Psoas muscle (tissue), 8 donors: ENCODE results near the gene TCN1. TPM values are rescaled to one million over a fixed set of nuclear protein-coding genes. Genes with fewer than 3 reads are reported as not detected.

Experiments
- ATAC-seq, 4 donors: fragments of 200-7000 bp; cut with Tn5 transposase; one replicate each; pipeline ENCODE4 v1.9.1; 2020; ENCODE audit warnings: moderate library complexity in 3 of 4, mild to moderate bottlenecking in 2 of 4
- DNase-seq, 2 donors: peaks; one replicate each; pipeline ENCODE4 v3.0.0-alpha.2; 2020
- H3K27ac ChIP-seq: fragments of 200-600 bp; one replicate; pipeline ENCODE4 v1.8.0; 2022
- H3K27me3 ChIP-seq, 3 donors: fragments of 200-600 bp in 1 of 3; one replicate each; pipeline versions ENCODE4 v1.6.1 to v1.8.0; 2013 to 2022; ENCODE audit warnings: low read length in 2 of 3, mild to moderate bottlenecking in 2 of 3, moderate library complexity in 1 of 3; ENCODE audit not compliant: insufficient read depth in 3 of 3
- H3K36me3 ChIP-seq, 2 donors: fragments of 200-600 bp in 1 of 2; one replicate each; pipeline versions ENCODE4 v1.6.1 to v1.8.0; 2013 to 2022; ENCODE audit warnings: low read depth in 1 of 2, mild to moderate bottlenecking in 1 of 2, moderate library complexity in 1 of 2; ENCODE audit not compliant: insufficient read depth in 1 of 2
- H3K4me1 ChIP-seq: fragments of 200-600 bp; one replicate; pipeline ENCODE4 v1.8.0; 2022
- H3K4me3 ChIP-seq: fragments of 200-600 bp; one replicate; pipeline ENCODE4 v1.8.0; 2022; ENCODE audit warnings: mild to moderate bottlenecking
- H3K9me3 ChIP-seq: fragments of 200-600 bp; one replicate; pipeline ENCODE4 v1.8.0; 2022
- CTCF ChIP-seq: fragments of 200-600 bp; IDR thresholded peaks from one replicate; pipeline ENCODE4 v1.8.0; 2022; ENCODE audit warnings: antibody characterized with exemption
- WGBS, 3 donors: extraction: QIAGEN DNeasy Blood & Tissue Kit; methylation state at CpG; one replicate each; pipeline versions ENCODE4 v1.1.6 to v1.1.7; 2013; 5-methylcytosine and 5-hydroxymethylcytosine counted together
- intact Hi-C, 2 donors: fragments of 100-400 bp; cut with DNase I; formaldehyde crosslinking; loops; one replicate each; pipeline versions ENCODE4 v1.11.0 to v1.14.2; 2022
- polyA plus RNA-seq, 3 donors: library from polyadenylated mRNA; stranded (reverse); fragments of 200-250 nt; gene quantifications; one replicate each; pipeline ENCODE4 v1.2.3, GENCODE V29; 2013
- total RNA-seq, 4 donors: library from RNA; stranded (reverse); fragmentation: NEBNext Ultra II Directional in 2 of 4; extraction: Animal tissue kit (Norgen Biotek cat#: 25700) in 2 of 4; gene quantifications; one replicate each; pipeline versions ENCODE4 v1.2.1 to v1.2.4, GENCODE V29; 2021 to 2023
- donor health status: healthy with polysubstance abuse.
- donor health status: DM: no; HTN: no; CAD: no; lungs with moderate emphysema.
- donor health status: Bipolar disorder and iron deficiency.
- donor health status: healthy.
- donor health status: DM: yes; HTN: yes; CAD: no.
- donor health status: DM: no; HTN: no; CAD: no.
- donor health status: DM: no; HTN: no; CAD: no.
- donor health status: DM: yes; HTN: yes; CAD: no.

The TCN1 gene
- total and polyA plus RNA-seq, 7 donors, result 0.44 TPM; not detected in 6

DNA sequence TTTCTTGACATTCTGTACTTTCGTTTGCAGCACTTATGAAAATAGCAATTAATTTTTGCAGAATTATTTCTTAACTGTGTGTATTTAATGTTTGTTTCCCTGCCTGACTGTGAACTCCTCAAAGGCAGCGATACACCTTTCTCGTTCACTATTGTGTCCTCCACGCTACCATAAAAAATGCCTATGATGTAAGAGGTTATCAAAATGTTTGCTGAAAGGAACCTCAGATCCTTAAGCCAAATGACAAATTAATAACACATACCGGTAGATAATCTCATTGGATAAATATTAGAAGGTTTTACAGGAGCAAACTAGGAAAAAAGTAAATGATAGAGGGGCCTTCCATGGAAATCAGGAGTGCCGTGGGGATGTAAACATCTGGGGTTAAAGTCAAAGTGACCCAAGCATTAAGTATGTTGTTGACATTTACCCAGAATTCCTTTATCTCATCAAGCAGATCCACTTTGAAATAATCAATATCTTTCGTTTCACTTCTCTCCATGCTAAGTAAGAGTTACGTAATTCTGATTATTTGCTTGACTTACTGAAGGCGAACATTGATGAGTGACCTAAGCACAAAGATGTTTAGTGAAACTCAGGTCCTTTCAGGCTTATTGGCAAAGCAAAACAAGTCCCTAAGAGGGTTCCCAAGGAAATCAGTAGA is 9.7 kb upstream of the TCN1 start:
- H3K4me1 ChIP-seq, result no peaks in the 10 kb centered on the region
- no peak overlapping the region for H3K4me3 ChIP-seq
- 84 to 88% (median 85%) methylated on average over 9 of the region's 9 CpGs for WGBS, 3 donors
- no peaks in the 10 kb centered on the region for H3K27me3 ChIP-seq
- intact Hi-C loops, result no loop called here
- no peaks in the 10 kb centered on the region for H3K9me3 ChIP-seq
- H3K36me3 ChIP-seq, result no peaks in the 10 kb centered on the region
- H3K27ac ChIP-seq, result no peak overlapping the region
- DNase-seq (no peak), ATAC-seq (no peak)
- TF ChIP-seq CTCF, result no peak

DNA sequence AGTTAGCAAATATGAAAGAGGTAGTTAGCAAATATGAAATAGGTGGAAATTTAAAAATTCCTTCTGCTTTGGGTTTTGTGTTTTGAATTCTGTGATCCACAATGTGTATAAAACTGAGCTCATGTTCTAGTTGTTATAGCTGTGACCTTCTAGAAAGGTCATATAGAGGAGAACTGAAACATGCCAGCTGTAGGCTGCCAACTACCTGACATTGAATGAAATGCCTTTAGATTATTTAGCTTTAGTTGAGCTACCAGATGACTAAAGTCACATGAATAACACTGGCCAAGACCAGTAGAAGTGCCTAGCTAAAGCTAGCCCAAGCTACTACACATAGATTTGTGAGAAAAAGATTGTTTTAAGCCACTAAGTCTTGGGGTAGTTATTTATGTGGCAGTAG is 5.8 kb upstream of the TCN1 start:
- ATAC-seq, result no peak
- intact Hi-C loops, result no loop called here
- DNase-seq, result no peak
- no peak for TF ChIP-seq CTCF
- no peak overlapping the region for H3K27ac ChIP-seq
- no peaks in the 10 kb centered on the region for H3K27me3 ChIP-seq
- H3K9me3 ChIP-seq, result no peaks in the 10 kb centered on the region
- H3K36me3 ChIP-seq, result no peaks in the 10 kb centered on the region
- no peak overlapping the region for H3K4me3 ChIP-seq
- no peaks in the 10 kb centered on the region for H3K4me1 ChIP-seq

DNA sequence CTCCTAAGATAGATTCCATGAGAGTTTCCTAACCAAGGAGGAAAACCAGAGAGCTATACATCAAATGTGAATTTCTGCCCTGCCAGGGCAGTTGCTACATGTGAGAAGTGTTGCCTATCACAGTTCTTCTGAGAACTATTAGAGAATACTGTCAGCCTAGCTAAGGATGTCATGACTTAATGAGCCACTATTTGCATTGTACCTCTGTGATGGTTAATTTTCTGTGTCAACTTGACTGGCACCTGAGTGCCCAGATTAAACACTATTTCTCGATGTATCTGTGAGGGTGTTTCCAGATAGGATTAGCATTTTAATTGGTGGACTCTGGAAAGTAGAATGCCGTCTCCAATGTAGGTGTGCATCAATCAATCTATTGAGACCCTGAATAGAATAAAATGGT is 1.7 kb upstream of the TCN1 start:
- DNase-seq (no peak), ATAC-seq (no peak)
- intact Hi-C loops, result no loop called here
- no peak overlapping the region for H3K27ac ChIP-seq
- no peaks in the 10 kb centered on the region for H3K4me1 ChIP-seq
- no peak overlapping the region for H3K4me3 ChIP-seq
- H3K36me3 ChIP-seq, result no peaks in the 10 kb centered on the region
- 85 to 91% (median 90%) methylated on average over 2 of the region's 2 CpGs for WGBS, 3 donors
- H3K9me3 ChIP-seq, result no peaks in the 10 kb centered on the region
- H3K27me3 ChIP-seq, result no peaks in the 10 kb centered on the region
- no peak for TF ChIP-seq CTCF

DNA sequence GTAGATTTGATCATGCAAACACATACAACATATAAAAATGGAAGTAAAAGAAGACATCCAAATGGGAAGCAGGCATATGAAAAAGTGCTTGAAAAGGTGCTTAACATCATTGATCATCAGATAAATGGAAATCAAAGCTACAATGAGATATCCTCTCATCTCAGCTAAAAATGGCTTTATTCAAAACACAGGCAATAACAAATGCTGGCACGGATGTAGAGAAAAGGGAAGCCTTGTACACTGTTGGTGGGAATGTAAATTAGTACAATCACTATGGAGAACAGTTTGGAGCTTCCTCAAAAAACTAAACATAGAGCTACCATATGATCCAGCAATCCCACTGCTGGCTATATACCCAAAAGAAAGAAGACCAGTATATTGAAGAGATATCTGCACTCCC is 549 bp upstream of the TCN1 start:
- DNase-seq (no peak), ATAC-seq (no peak)
- Histone ChIP-seq H3K9me3 (no peaks in the 10 kb centered on the region), H3K36me3 (no peaks in the 10 kb centered on the region), H3K4me3 (no peak overlapping the region), H3K27ac (no peak overlapping the region), H3K4me1 (no peaks in the 10 kb centered on the region), H3K27me3 (no peaks in the 10 kb centered on the region)
- intact Hi-C loops, result no loop called here
- TF ChIP-seq CTCF, result no peak
- WGBS, 3 donors, result 85 to 93% (median 88%) methylated on average over 1 of the region's 1 CpG

- no peak for TF ChIP-seq CTCF
- Histone ChIP-seq H3K36me3 (no peaks in the 10 kb centered on the region), H3K9me3 (no peaks in the 10 kb centered on the region), H3K4me3 (no peak overlapping the region), H3K4me1 (no peaks in the 10 kb centered on the region), H3K27ac (no peak overlapping the region), H3K27me3 (no peaks in the 10 kb centered on the region)
- intact Hi-C loops, result no loop called here
- no peak for ATAC-seq
- DNase-seq, result no peak
- 48 to 65% (median 56%) methylated on average over 1 of the region's 1 CpG for WGBS, 3 donors
Measured at GRCh38 chr11:59865031-59865430, 1.3 kb downstream of the TCN1 start.
